ENCODE measurements around the gene MED27.

GRCh38 chr9:132020820-132021510, 58.7 kb downstream of the MED27 start:
- TF ChIP-seq, protein P1, sequence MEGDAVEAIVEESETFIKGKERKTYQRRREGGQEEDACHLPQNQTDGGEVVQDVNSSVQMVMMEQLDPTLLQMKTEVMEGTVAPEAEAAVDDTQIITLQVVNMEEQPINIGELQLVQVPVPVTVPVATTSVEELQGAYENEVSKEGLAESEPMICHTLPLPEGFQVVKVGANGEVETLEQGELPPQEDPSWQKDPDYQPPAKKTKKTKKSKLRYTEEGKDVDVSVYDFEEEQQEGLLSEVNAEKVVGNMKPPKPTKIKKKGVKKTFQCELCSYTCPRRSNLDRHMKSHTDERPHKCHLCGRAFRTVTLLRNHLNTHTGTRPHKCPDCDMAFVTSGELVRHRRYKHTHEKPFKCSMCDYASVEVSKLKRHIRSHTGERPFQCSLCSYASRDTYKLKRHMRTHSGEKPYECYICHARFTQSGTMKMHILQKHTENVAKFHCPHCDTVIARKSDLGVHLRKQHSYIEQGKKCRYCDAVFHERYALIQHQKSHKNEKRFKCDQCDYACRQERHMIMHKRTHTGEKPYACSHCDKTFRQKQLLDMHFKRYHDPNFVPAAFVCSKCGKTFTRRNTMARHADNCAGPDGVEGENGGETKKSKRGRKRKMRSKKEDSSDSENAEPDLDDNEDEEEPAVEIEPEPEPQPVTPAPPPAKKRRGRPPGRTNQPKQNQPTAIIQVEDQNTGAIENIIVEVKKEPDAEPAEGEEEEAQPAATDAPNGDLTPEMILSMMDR (conservative IDR thresholded peaks at IDR 0.05; ENCODE audit: low read depth, low read length): no peak
- TF ChIP-seq EZH2 (IDR thresholded peaks at IDR 0.05; ENCODE audit: low read length, unreplicated experiment) (no peak), EZH2phosphoT487 (IDR thresholded peaks at IDR 0.05; ENCODE audit: borderline replicate concordance, low read length) (no peak)
